Transverse colon (tissue), 4 donors: ENCODE data around the gene PMEL. TPM values are rescaled to one million over a fixed set of nuclear protein-coding genes. Genes with fewer than 3 reads are reported as not detected.

Experiments
- DNase-seq: peaks from one replicate; pipeline ENCODE4 v3.0.0-alpha.2; 2019
- H3K27ac ChIP-seq, 4 donors: fragments of 200-600 bp; sonication (generic); 2 replicates each; pipeline ENCODE4 v1.5.1; 2016 to 2018; ENCODE audit warnings: inconsistent platforms in 4 of 4
- H3K27me3 ChIP-seq: fragments of 200-600 bp; sonication (generic); 2 replicates; pipeline ENCODE4 v1.5.1; 2017; ENCODE audit warnings: inconsistent platforms
- H3K36me3 ChIP-seq, 4 donors: fragments of 200-600 bp; sonication (generic); 2 replicates each; pipeline ENCODE4 v1.5.1; 2017 to 2019; ENCODE audit warnings: inconsistent platforms in 4 of 4
- H3K4me1 ChIP-seq, 4 donors: fragments of 200-600 bp; sonication (generic); 2 replicates each; pipeline ENCODE4 v1.5.1; 2017 to 2020; ENCODE audit warnings: inconsistent platforms in 4 of 4
- H3K4me3 ChIP-seq, 4 donors: fragments of 200-600 bp; sonication (generic); 1 replicate in 1 of 4; 2 replicates in 3 of 4; pipeline versions ENCODE4 v1.5.1 to v1.6.1; 2017 to 2019; ENCODE audit warnings: inconsistent platforms in 4 of 4
- H3K9me3 ChIP-seq, 2 donors: fragments of 200-600 bp; sonication (generic); 2 replicates each; pipeline ENCODE4 v1.5.1; 2017 to 2019; ENCODE audit warnings: inconsistent platforms in 2 of 2
- EP300 ChIP-seq: sonication (generic); formaldehyde crosslinking; IDR thresholded peaks from one replicate; pipeline ENCODE4 v1.6.1; 2017; ENCODE audit warnings: antibody characterized with exemption, low read depth
- POLR2A ChIP-seq: fragments of 450-650 bp; IDR thresholded peaks from one replicate; pipeline ENCODE4 v1.6.1; 2016; ENCODE audit warnings: antibody characterized with exemption, mild to moderate bottlenecking, moderate library complexity
- POLR2AphosphoS5 ChIP-seq, 3 donors: sonication (generic); formaldehyde crosslinking; IDR thresholded peaks; one replicate each; pipeline ENCODE4 v1.6.1; 2016; ENCODE audit warnings: antibody characterized with exemption in 3 of 3
- WGBS, 2 donors: methylation state at CpG; one replicate each; pipeline ENCODE4 v1.1.5; 2018; ENCODE audit warnings: low coverage in 1 of 2; 5-methylcytosine and 5-hydroxymethylcytosine counted together
- in situ Hi-C, 4 donors: fragments of 200-750 bp; cut with MboI; loops; one replicate each; pipeline versions ENCODE4 v1.15.0 to v1.15.1; 2017; ENCODE audit warnings: low sequenced_read_pairs in 3 of 4, low pct_ligation_motif_present in 1 of 4, low pct_unique_long_range_greater_than_20kb in 1 of 4
- intact Hi-C: fragments of 100-400 bp; cut with DNase I; formaldehyde crosslinking; loops from one replicate; pipeline ENCODE4 v1.15.1; 2023; ENCODE audit warnings: low total_unique reads
- total RNA-seq, 4 donors: library from RNA; depleted of rRNA; stranded (reverse); fragments of >200 nt; gene quantifications; one replicate each; pipeline ENCODE4 v1.1.0, GENCODE V29; 2016
- TF ChIP-seq, protein P1 (sequence below), 5 experiments: fragments of 200-600 bp in 3 of 5; fragments of 450-650 bp in 2 of 5; sonication (generic) in 3 of 5; IDR thresholded peaks; 1 replicate in 2 of 5; 2 replicates in 3 of 5; pipeline ENCODE4 v1.5.1; 2016 to 2017; ENCODE audit warnings: antibody characterized with exemption in 5 of 5, inconsistent platforms in 3 of 5, mild to moderate bottlenecking in 2 of 5, moderate library complexity in 1 of 5

Gene PMEL
- total RNA-seq, 4 donors from 2014 or later = 2.4 to 7.0 (median 4.9) TPM; not detected in 1

DNA sequence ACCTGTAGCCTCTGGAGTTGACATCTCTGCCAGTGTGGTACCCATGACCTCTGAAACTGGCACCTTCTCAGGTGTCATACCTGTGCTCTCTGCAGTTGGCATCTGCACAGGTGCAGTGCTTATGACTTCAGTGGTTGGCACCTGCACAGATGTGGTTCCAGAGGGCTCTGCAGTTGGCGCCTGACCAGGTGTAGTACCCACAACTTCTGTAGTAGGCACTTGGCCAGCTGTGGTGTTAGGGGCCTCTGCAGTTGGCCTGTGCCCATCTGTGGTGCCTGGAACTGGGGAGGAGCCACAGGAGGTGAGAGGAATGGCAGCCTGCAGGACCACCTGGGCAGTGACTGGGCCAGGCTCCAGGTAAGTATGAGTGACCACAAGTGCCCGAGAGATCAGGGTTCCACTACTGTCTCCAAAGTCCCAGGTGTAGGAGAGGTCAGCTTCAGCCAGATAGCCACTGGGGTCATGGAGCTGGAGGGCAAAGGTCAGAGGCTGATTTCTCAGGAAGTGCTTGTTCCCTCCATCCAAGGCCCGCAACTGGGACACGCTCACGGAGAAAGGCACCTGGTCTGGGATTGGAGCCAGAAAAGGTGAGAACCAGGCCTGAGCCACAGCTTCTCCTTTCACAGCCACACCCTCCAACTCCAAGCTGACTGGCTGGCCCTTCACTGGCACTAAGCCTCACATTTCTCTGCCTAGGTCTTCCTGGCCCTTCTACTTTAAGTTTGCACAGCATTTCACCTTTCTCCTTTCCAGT, 8.6 kb downstream of the PMEL start:
- TF ChIP-seq POLR2A (no peak), EP300 (no peak), POLR2AphosphoS5 (IDR thresholded peaks at IDR 0.05) (no peak)
- TF ChIP-seq, protein P1, sequence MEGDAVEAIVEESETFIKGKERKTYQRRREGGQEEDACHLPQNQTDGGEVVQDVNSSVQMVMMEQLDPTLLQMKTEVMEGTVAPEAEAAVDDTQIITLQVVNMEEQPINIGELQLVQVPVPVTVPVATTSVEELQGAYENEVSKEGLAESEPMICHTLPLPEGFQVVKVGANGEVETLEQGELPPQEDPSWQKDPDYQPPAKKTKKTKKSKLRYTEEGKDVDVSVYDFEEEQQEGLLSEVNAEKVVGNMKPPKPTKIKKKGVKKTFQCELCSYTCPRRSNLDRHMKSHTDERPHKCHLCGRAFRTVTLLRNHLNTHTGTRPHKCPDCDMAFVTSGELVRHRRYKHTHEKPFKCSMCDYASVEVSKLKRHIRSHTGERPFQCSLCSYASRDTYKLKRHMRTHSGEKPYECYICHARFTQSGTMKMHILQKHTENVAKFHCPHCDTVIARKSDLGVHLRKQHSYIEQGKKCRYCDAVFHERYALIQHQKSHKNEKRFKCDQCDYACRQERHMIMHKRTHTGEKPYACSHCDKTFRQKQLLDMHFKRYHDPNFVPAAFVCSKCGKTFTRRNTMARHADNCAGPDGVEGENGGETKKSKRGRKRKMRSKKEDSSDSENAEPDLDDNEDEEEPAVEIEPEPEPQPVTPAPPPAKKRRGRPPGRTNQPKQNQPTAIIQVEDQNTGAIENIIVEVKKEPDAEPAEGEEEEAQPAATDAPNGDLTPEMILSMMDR (IDR thresholded peaks at IDR 0.05) = no peak
- DNase-seq = peak; percentile 58
- intact Hi-C loops = no loop called here
- WGBS, 2 donors = 56% methylated on average over 5 of the region's 5 CpGs; no CpG with 5 or more reads in 1 of the 2 donors
- Histone ChIP-seq H3K27me3 (no peaks in the 10 kb centered on the region), H3K36me3 (peaks cover 0 to 10% (median 0%) of the 10 kb centered on the region in 4 donors), H3K4me1 (no peaks in the 10 kb centered on the region), H3K9me3 (no peaks in the 10 kb centered on the region), H3K4me3 (no peak overlapping the region), H3K27ac (no peak overlapping the region)
- in situ Hi-C loops = no loop called here

DNA sequence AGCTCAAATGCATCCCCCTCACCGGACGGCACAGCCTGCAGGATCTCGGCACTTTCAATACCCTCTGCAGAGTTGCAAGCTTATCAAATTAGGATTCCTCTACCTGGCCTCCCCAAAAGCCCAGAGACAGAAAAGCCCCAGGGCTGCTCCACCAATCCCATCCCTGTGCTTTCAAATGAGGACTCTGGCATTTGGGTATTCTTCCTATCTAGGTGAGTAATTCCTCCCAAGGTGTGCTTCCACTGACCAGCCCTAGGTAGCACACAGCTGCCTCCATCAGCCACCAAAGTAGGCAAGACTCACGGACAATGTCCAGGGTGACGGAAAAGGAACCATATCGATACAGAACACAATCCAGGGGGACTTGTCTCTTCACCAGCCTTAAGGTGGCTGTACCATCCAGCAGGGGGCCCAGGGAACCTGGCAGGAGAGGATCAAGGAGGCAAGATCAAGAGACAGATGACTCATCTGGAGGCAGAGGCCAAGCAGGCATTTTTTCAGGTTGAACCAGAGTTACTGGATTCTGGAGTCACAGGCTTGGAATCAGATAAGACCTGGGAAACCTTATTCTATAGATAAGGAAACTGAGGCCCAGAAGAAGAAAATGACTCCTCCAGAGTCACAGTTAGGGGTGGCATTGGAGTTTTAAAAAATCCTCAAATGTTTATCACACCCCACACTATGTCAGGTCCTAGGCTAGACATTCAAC, 9.9 kb downstream of the PMEL start:
- peaks cover 0 to 19% (median 3%) of the 10 kb centered on the region in 4 donors for H3K36me3 ChIP-seq
- intact Hi-C loops (no loop called here), in situ Hi-C loops (no loop called here)
- H3K4me1 ChIP-seq = no peaks in the 10 kb centered on the region
- WGBS, 2 donors = 91% methylated on average over 6 of the region's 6 CpGs; no CpG with 5 or more reads in 1 of the 2 donors
- H3K9me3 ChIP-seq = no peaks in the 10 kb centered on the region
- no peak overlapping the region for H3K4me3 ChIP-seq
- no peak overlapping the region for H3K27ac ChIP-seq
- TF ChIP-seq POLR2A (no peak), EP300 (no peak), POLR2AphosphoS5 (IDR thresholded peaks at IDR 0.05) (no peak)
- TF ChIP-seq, protein P1 (IDR thresholded peaks at IDR 0.05) = peak in 3 of 5 experiments; percentile 7 to 24 (median 23)
- H3K27me3 ChIP-seq = no peaks in the 10 kb centered on the region
- peak; percentile 27 for DNase-seq

DNA sequence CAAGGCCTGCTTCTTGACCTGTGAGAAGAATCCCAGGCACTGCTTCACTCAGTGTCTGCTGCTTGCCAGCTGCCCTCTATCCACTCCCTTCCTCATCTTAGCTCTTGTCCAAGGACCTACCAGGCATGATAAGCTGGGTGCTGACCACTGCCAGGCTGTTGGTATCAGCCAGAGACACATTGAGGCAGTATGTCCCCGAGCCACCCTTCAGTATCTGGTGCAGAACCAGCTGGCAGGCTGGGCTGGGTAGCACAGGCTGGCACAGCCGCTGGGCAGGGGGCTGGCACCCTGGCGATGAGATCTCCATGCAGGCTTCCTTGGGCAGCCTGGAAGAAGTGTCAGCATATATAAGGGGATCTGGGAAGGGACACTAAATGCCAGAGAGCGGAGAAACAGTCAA, 10.5 kb downstream of the PMEL start:
- intact Hi-C loops = no loop called here
- no peak for DNase-seq
- H3K27ac ChIP-seq = no peak overlapping the region

More for the DNA sequence above, 10.5 kb downstream of the PMEL start:
- no peaks in the 10 kb centered on the region for H3K27me3 ChIP-seq
- 95% methylated on average over 4 of the region's 4 CpGs; no CpG with 5 or more reads in 1 of the 2 donors for WGBS, 2 donors
- no peak for TF ChIP-seq EP300
- TF ChIP-seq, protein P1 (IDR thresholded peaks at IDR 0.05) = no peak
- TF ChIP-seq POLR2A = no peak
- TF ChIP-seq POLR2AphosphoS5 (IDR thresholded peaks at IDR 0.05) = no peak
- in situ Hi-C loops = no loop called here
- no peak overlapping the region for H3K4me3 ChIP-seq
- peaks cover 0 to 24% (median 3%) of the 10 kb centered on the region in 4 donors for H3K36me3 ChIP-seq
- H3K9me3 ChIP-seq = no peaks in the 10 kb centered on the region
- no peaks in the 10 kb centered on the region for H3K4me1 ChIP-seq
